Neural crest cell (in vitro differentiated cells): Measurements from ENCODE around the gene COL5A2. TPM values are rescaled to one million over a fixed set of nuclear protein-coding genes. Genes with fewer than 3 reads are reported as not detected.

Source experiments
- DNase-seq: peaks from one replicate; pipeline ENCODE4 v3.0.0; 2021; ENCODE audit warnings: low read depth, mixed read lengths, low spot score
- H3K27ac Mint-ChIP-seq: one replicate; pipeline ENCODE4 v1.8.0; 2021; ENCODE audit warnings: mild to moderate bottlenecking, mixed read lengths; ENCODE audit not compliant: unreplicated experiment
- H3K27me3 Mint-ChIP-seq: 2 replicates; pipeline ENCODE4 v1.8.0; 2021; ENCODE audit warnings: low read depth, mild to moderate bottlenecking, mixed read lengths
- H3K36me3 Mint-ChIP-seq: 2 replicates; pipeline ENCODE4 v1.8.0; 2021; ENCODE audit warnings: low read depth, mild to moderate bottlenecking, mixed read lengths
- H3K4me1 Mint-ChIP-seq: 2 replicates; pipeline ENCODE4 v1.8.0; 2021; ENCODE audit warnings: mixed read lengths
- H3K4me3 Mint-ChIP-seq: one replicate; pipeline ENCODE4 v1.8.0; 2021; ENCODE audit warnings: mild to moderate bottlenecking, mixed read lengths
- H3K9me3 Mint-ChIP-seq: 2 replicates; pipeline ENCODE4 v1.8.0; 2021; ENCODE audit warnings: mixed read lengths
- long read RNA-seq: library from polyadenylated mRNA; unstranded; transcript quantifications from one replicate; pipeline ENCODE4 v2.0.0, GENCODE V29; 2020
- total RNA-seq: library from RNA; stranded (reverse); gene quantifications from 2 replicates; pipeline ENCODE4 v1.2.1, GENCODE V29; 2021
- TF ChIP-seq, protein P1 (sequence below): fragments of 200-600 bp; sonication (generic); conservative IDR thresholded peaks from 2 replicates; pipeline ENCODE4 v1.5.0; 2021; ENCODE audit warnings: antibody characterized with exemption, mild to moderate bottlenecking

Gene COL5A2
- total RNA-seq = 62.6 and 68.7 TPM in 2 replicates
- long read RNA-seq, full-length matches to known transcripts = 1 of 46 reads
- long read RNA-seq, partial matches to known transcripts = 38 of 46 reads
- long read RNA-seq, other reads (novel, unspliced or antisense) = 7 of 46 reads

DNA sequence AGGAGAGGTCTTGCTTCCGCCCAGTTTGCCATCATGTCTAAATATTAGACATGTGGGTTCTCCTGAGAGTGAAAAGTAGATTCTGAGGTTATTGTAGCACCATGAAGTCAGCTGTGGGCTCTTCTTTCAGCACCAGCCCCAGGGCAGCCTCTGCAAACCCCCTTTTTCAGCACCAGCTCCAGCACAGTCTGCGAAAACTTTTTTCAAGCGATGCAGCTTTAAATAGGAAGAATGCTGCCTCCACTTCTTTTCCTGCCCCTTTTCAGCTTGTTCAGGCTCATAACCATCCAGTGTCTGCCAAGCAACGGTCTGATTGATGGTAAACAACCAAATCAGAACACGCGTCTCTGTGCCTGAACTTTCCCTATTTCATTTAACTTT, at the start of gene COL5A2:
COL5A2 (minus strand) TSS at position 192 of the 381 bp plus-strand sequence; CDS start at position 35, 157 bp downstream.
- peak; percentile 18 for DNase-seq
- Mint-ChIP-seq H3K27ac (peak within 1 kb of the TSS; percentile 92), H3K36me3 (peaks cover 3% of the 10 kb centered on the region), H3K9me3 (no peaks in the 10 kb centered on the region), H3K4me3 (peak within 1 kb of the TSS; percentile 92), H3K4me1 (peaks cover 38% of the 10 kb centered on the region), H3K27me3 (no peaks in the 10 kb centered on the region)
- TF ChIP-seq, protein P1, sequence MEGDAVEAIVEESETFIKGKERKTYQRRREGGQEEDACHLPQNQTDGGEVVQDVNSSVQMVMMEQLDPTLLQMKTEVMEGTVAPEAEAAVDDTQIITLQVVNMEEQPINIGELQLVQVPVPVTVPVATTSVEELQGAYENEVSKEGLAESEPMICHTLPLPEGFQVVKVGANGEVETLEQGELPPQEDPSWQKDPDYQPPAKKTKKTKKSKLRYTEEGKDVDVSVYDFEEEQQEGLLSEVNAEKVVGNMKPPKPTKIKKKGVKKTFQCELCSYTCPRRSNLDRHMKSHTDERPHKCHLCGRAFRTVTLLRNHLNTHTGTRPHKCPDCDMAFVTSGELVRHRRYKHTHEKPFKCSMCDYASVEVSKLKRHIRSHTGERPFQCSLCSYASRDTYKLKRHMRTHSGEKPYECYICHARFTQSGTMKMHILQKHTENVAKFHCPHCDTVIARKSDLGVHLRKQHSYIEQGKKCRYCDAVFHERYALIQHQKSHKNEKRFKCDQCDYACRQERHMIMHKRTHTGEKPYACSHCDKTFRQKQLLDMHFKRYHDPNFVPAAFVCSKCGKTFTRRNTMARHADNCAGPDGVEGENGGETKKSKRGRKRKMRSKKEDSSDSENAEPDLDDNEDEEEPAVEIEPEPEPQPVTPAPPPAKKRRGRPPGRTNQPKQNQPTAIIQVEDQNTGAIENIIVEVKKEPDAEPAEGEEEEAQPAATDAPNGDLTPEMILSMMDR = no peak

GRCh38 chr2:189226017-189226416, 46.5 kb upstream of the COL5A2 start:
- H3K36me3 Mint-ChIP-seq = no peaks in the 10 kb centered on the region
- no peak overlapping the region for H3K27ac Mint-ChIP-seq
- no peaks in the 10 kb centered on the region for H3K4me1 Mint-ChIP-seq
- no peak for DNase-seq
- no peaks in the 10 kb centered on the region for H3K27me3 Mint-ChIP-seq
- TF ChIP-seq, protein P1 = no peak
- no peak overlapping the region for H3K4me3 Mint-ChIP-seq
- no peaks in the 10 kb centered on the region for H3K9me3 Mint-ChIP-seq

DNA sequence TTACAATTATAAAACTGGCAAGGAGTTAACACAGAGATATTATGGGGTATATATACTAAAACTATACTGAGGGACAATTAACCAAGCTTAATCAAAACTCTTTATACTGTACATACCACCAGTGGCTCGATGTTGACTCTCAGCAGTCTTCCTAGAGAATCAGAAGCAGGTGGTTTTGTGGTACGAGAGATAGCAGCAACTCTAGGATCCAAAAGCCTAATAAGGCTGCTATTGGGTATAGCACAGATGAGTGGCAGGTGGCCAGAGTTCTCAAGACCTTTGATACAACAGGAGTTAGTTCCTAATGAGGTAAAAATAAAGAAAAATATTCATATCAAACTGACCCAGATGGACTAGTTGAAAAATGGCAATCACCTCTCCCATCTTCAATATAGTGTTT, 45.5 kb upstream of the COL5A2 start:
- H3K9me3 Mint-ChIP-seq = no peaks in the 10 kb centered on the region
- H3K4me1 Mint-ChIP-seq = no peaks in the 10 kb centered on the region
- H3K27ac Mint-ChIP-seq = no peak overlapping the region
- no peak for DNase-seq
- no peaks in the 10 kb centered on the region for H3K27me3 Mint-ChIP-seq
- no peak overlapping the region for H3K4me3 Mint-ChIP-seq
- no peaks in the 10 kb centered on the region for H3K36me3 Mint-ChIP-seq
- TF ChIP-seq, protein P1 = no peak

GRCh38 chr2:189222468-189223105, 43.0 kb upstream of the COL5A2 start:
- H3K27me3 Mint-ChIP-seq = no peaks in the 10 kb centered on the region
- peaks cover 2% of the 10 kb centered on the region for H3K4me1 Mint-ChIP-seq
- TF ChIP-seq, protein P1 = no peak
- H3K27ac Mint-ChIP-seq = no peak overlapping the region
- H3K36me3 Mint-ChIP-seq = no peaks in the 10 kb centered on the region
- no peak for DNase-seq
- H3K9me3 Mint-ChIP-seq = no peaks in the 10 kb centered on the region
- H3K4me3 Mint-ChIP-seq = no peak overlapping the region

- no peaks in the 10 kb centered on the region for H3K27me3 Mint-ChIP-seq
- TF ChIP-seq, protein P1 = no peak
- no peak overlapping the region for H3K4me3 Mint-ChIP-seq
- no peaks in the 10 kb centered on the region for H3K36me3 Mint-ChIP-seq
- H3K4me1 Mint-ChIP-seq = peaks cover 4% of the 10 kb centered on the region
- no peak for DNase-seq
- no peaks in the 10 kb centered on the region for H3K9me3 Mint-ChIP-seq
- no peak overlapping the region for H3K27ac Mint-ChIP-seq
Measured at GRCh38 chr2:189221811-189222467, 42.4 kb upstream of the COL5A2 start.
